K562 (cell line): ENCODE results near the gene NME2. TPM values are rescaled to one million over a fixed set of nuclear protein-coding genes. Genes with fewer than 3 reads are reported as not detected.

Experiments
- ATAC-seq: fragments of 200-7000 bp; cut with Tn5 transposase; 3 replicates; pipeline ENCODE4 v1.9.1; 2020; ENCODE audit warnings: moderate library complexity
- BruUV-seq: library from RNA; stranded (reverse); fragments of 400-500 nt; replicated peaks from 2 replicates; lab custom pipeline; 2021; lab: Mats Ljungman, UMichigan
- CTCF ChIA-PET: fragments of 300-600 bp; formaldehyde crosslinking; extraction: SDS; loops from one replicate; lab custom pipeline; 2021; ENCODE audit warnings: low intra/inter-chr PET ratio; lab: Yijun Ruan, JAX
- POLR2A ChIA-PET: fragments of 300-600, 350-650 bp; sonication (Branson Sonifier 250); formaldehyde crosslinking; extraction: SDS; loops from one replicate; lab custom pipeline; 2021; ENCODE audit warnings: antibody characterized with exemption, inconsistent platforms; lab: Yijun Ruan, JAX
- DNase-seq, 4 experiments: peaks; one replicate each; pipeline versions ENCODE4 v3.0.0 to v3.0.0-alpha.2; 2011 to 2018; ENCODE audit warnings: low spot score in 3 of 4, mixed read lengths in 3 of 4; ENCODE audit errors: extremely low read depth in 1 of 4
- FAIRE-seq: peaks from 2 replicates; lab custom pipeline; 2011; peaks lifted over from hg19 to GRCh38; lab: Jason Lieb, UNC
- H2AFZ ChIP-seq: 2 replicates; pipeline ENCODE4 v1.6.0; 2011; ENCODE audit warnings: low read depth, low read length, control low read depth, inconsistent platforms
- H3K27ac ChIP-seq: fragments of 200-600 bp; 3 replicates; pipeline ENCODE4 v1.8.0; 2011; ENCODE audit warnings: low read depth, mild to moderate bottlenecking, control low read depth, inconsistent platforms, low read length, moderate library complexity, mixed read lengths; ENCODE audit errors: extremely low read depth
- H3K27me3 ChIP-seq, 2 experiments: fragments of 300-600 bp in 1 of 2; 2 replicates in 1 of 2; 3 replicates in 1 of 2; pipeline versions ENCODE4 v1.6.0 to v1.8.0; 2011; ENCODE audit warnings: inconsistent platforms in 2 of 2, low read length in 2 of 2, mild to moderate bottlenecking in 1 of 2, mixed read lengths in 1 of 2, moderate library complexity in 1 of 2; ENCODE audit not compliant: control insufficient read depth in 2 of 2, insufficient read depth in 2 of 2
- H3K36me3 ChIP-seq: fragments of 300-600 bp; 3 replicates; pipeline ENCODE4 v1.8.0; 2011; ENCODE audit warnings: mild to moderate bottlenecking, low read length, inconsistent platforms; ENCODE audit not compliant: control insufficient read depth, insufficient read depth
- H3K4me1 ChIP-seq, 2 experiments: fragments of 200-600 bp in 1 of 2; replicated peaks in 1 of 2; 2 replicates in 1 of 2; 3 replicates in 1 of 2; pipeline versions ENCODE4 v1.5.1 to v1.8.0; 2011; ENCODE audit warnings: inconsistent platforms in 2 of 2, low read length in 2 of 2, mild to moderate bottlenecking in 1 of 2, mixed read lengths in 1 of 2, moderate library complexity in 1 of 2; ENCODE audit not compliant: control insufficient read depth in 2 of 2, insufficient read depth in 2 of 2
- H3K4me2 ChIP-seq: 2 replicates; pipeline ENCODE4 v1.6.1; 2011; ENCODE audit warnings: low read length, control low read depth, inconsistent platforms, mixed read lengths; ENCODE audit not compliant: insufficient read depth
- H3K4me3 ChIP-seq: fragments of 200-600 bp; sonication (generic), shearing (Covaris generic); 2 replicates; pipeline ENCODE4 v1.5.1; 2016; ENCODE audit warnings: control low read depth, inconsistent platforms
- H3K79me2 ChIP-seq: fragments of 200-600 bp; 3 replicates; pipeline ENCODE4 v1.8.0; 2011; ENCODE audit warnings: low read length, inconsistent platforms; ENCODE audit not compliant: control insufficient read depth, insufficient read depth
- H3K9ac ChIP-seq, 2 experiments: 2 replicates each; pipeline versions ENCODE4 v1.6.0 to v1.6.1; 2011; ENCODE audit warnings: low read depth in 2 of 2, low read length in 2 of 2, control low read depth in 1 of 2, inconsistent platforms in 1 of 2, mild to moderate bottlenecking in 1 of 2, mixed read lengths in 1 of 2; ENCODE audit not compliant: insufficient read depth in 1 of 2
- H3K9me1 ChIP-seq: one replicate; pipeline ENCODE4 v1.6.0; 2011; ENCODE audit warnings: inconsistent platforms, mild to moderate bottlenecking, low read length, moderate library complexity; ENCODE audit not compliant: control insufficient read depth, insufficient read depth
- H3K9me3 ChIP-seq: replicated peaks from 2 replicates; pipeline ENCODE4 v1.5.1; 2011; ENCODE audit warnings: low read depth, low read length, inconsistent platforms; ENCODE audit not compliant: control insufficient read depth, insufficient read depth
- H4K20me1 ChIP-seq: replicated peaks from 2 replicates; pipeline ENCODE4 v1.6.1; 2011; ENCODE audit warnings: low read length, inconsistent platforms, mixed read lengths; ENCODE audit not compliant: control insufficient read depth, insufficient read depth
- ARID1B ChIP-seq: fragments of 450-650 bp; IDR thresholded peaks from 2 replicates; pipeline ENCODE4 v1.6.1; 2016; ENCODE audit warnings: antibody characterized with exemption, mild to moderate bottlenecking, inconsistent platforms
- E2F3 ChIP-seq: fragments of 250-450 bp; sonication (Bioruptor Pico); IDR thresholded peaks from 2 replicates; pipeline ENCODE4 v1.4.0; 2020; ENCODE audit warnings: mild to moderate bottlenecking
- HNRNPH1 ChIP-seq: fragments of 200-400 bp; formaldehyde crosslinking; optimal IDR thresholded peaks from 2 replicates; pipeline ENCODE3; 2017; ENCODE audit warnings: low read depth, mild to moderate bottlenecking, low read length, moderate library complexity
- MBD1 ChIP-seq: fragments of 250-450 bp; sonication (Bioruptor Pico); IDR thresholded peaks from 2 replicates; pipeline ENCODE4 v1.8.0; 2022; ENCODE audit warnings: inconsistent platforms
- SMAD1 ChIP-seq: fragments of 150-350 bp; IDR thresholded peaks from 2 replicates; pipeline ENCODE4 v1.6.1; 2014; ENCODE audit warnings: low read length, low read depth; ENCODE audit not compliant: partially characterized antibody
- TFAP4 ChIP-seq: sonication (generic); formaldehyde crosslinking; IDR thresholded peaks from 2 replicates; pipeline ENCODE4 v1.8.0; 2022; ENCODE audit warnings: missing genetic modification reagents, mild to moderate bottlenecking, moderate library complexity, borderline replicate concordance
- ZBTB5 ChIP-seq: fragments of 450-650 bp; IDR thresholded peaks from 2 replicates; pipeline ENCODE4 v1.6.1; 2017; ENCODE audit warnings: antibody characterized with exemption
- ZBTB7A ChIP-seq: IDR thresholded peaks from 2 replicates; pipeline ENCODE4 v1.6.1; 2011; ENCODE audit warnings: low read depth, mild to moderate bottlenecking, low read length, moderate library complexity, borderline replicate concordance; ENCODE audit not compliant: control insufficient read depth
- ZNF592 ChIP-seq: fragments of 450-650 bp; IDR thresholded peaks from 2 replicates; pipeline ENCODE4 v1.6.1; 2017; ENCODE audit warnings: antibody characterized with exemption, mild to moderate bottlenecking
- WGBS: fragments of 100-300 bp; shearing (Covaris generic); methylation state at CpG from one replicate; pipeline ENCODE4 v1.1.6; 2016; ENCODE audit warnings: low coverage, mixed read lengths; ENCODE audit not compliant: insufficient coverage; ENCODE audit errors: missing lambda C conversion rate; 5-methylcytosine and 5-hydroxymethylcytosine counted together
- in situ Hi-C: fragments of 300-500 bp; cut with MboI; formaldehyde crosslinking; loops from 4 replicates; pipeline ENCODE4 v1.15.0; 2018; ENCODE audit warnings: inconsistent platforms, mixed read lengths
- intact Hi-C: fragments of 100-400 bp; cut with micrococcal nuclease; formaldehyde crosslinking; loops from 2 replicates; pipeline ENCODE4 v1.14.2; 2022
- polyA plus RNA-seq, 8 experiments: library from polyadenylated mRNA; depleted of rRNA in 4 of 8; stranded (reverse) in 5 of 8; unstranded in 3 of 8; fragments of >200 nt; fragmentation: Nextera tagmentation in 2 of 8; fragmentation: Illumina TruSeq in 1 of 8; extraction: Ambion mirVana in 2 of 8; extraction: Trizol in 1 of 8; gene quantifications; 2 replicates each; pipeline versions ENCODE4 v1.2.1 to v1.2.3, GENCODE V29; 2011 to 2014; ENCODE audit warnings: inconsistent platforms in 1 of 8, missing spikeins in 1 of 8
- total RNA-seq, 7 experiments: library from RNA; depleted of rRNA in 6 of 7; stranded (reverse); fragments of >200 nt in 6 of 7; fragmentation: Illumina TruSeq in 2 of 7; extraction: Trizol in 2 of 7; gene quantifications; 2 replicates each; pipeline versions ENCODE4 v1.2.1 to v1.2.3, GENCODE V29; 2011 to 2021; ENCODE audit warnings: low replicate concordance in 1 of 7
- TF ChIP-seq, protein P1 (sequence below): fragments of 450-650 bp; IDR thresholded peaks from one replicate; pipeline ENCODE4 v1.6.1; 2018; ENCODE audit warnings: mild to moderate bottlenecking, moderate library complexity; ENCODE audit not compliant: partially characterized antibody

The NME2 gene
- total and polyA plus RNA-seq, 9 of the 15 experiments (the other 6 are each of a cell fraction or from before 2014, with no cell fraction given) = 684 to 1,202 (median 924) TPM

- TF ChIP-seq ZNF592 (0 out of 2 replicates have a peak, but pooled peaks have one; percentile 19), E2F3 (CRISPR knock-in tag) (no peak), SMAD1 (no peak)
Measured at GRCh38 chr17:51133365-51133764, 32.8 kb upstream of the NME2 start (continued).

DNA sequence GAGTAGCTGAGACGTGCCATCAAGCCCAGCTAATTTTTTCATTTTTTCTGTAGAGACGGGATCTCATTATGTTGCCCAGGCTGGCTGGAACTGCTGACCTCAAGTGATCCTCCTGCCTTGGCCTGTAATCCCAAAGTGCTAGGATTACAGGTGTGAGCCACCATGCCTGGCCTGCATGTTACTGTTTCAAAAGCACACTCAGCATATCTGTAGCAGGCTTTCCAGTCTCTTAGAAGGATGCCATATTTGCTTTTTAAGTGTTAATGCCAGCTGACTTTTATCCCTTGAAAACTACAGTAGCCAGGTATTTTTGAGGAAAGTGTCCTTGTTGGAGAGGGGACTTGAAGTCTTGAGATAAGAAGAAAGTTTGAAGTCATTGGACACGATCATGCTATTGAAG lies 30.3 kb upstream of the NME2 start:
- Histone ChIP-seq H4K20me1 (no peaks in the 10 kb centered on the region), H3K4me2 (no peak overlapping the region), H3K36me3 (no peaks in the 10 kb centered on the region), H2AFZ (peak overlapping the region; percentile 59), H3K27ac (no peak overlapping the region), H3K4me3 (no peak overlapping the region), H3K27me3 (no peaks in the 10 kb centered on the region), H3K9ac (no peak overlapping the region), H3K4me1 (peaks cover 0 to 6% of the 10 kb centered on the region in 2 experiments; a peak in 3 of 5 replicates), H3K9me1 (no peaks in the 10 kb centered on the region), H3K79me2 (no peaks in the 10 kb centered on the region), H3K9me3 (no peaks in the 10 kb centered on the region)
- no TSS peak for BruUV-seq
- intact Hi-C loops (no loop called here), in situ Hi-C loops (no loop called here)
- whole genome bisulfite sequencing = 68% methylated on average over 3 of the region's 3 CpGs
- DNase-seq = no peak
- ChIA-PET CTCF (no interaction called here), POLR2A (interaction anchor here (0.8 to 1.5 kb wide), 3 partner anchors 17 to 284 kb away, joined by 3 to 5 read pairs (median 3); partner anchors contain the start of gene NME1)
- no peak for FAIRE-seq
- ATAC-seq = no peak
- TF ChIP-seq MBD1 (CRISPR knock-in tag) = no peak
- TF ChIP-seq TFAP4 = no peak
- TF ChIP-seq HNRNPH1 = no peak
- no peak for TF ChIP-seq ZBTB7A
- TF ChIP-seq ZBTB5 = no peak
- no peak for TF ChIP-seq ARID1B
- TF ChIP-seq, protein P1, sequence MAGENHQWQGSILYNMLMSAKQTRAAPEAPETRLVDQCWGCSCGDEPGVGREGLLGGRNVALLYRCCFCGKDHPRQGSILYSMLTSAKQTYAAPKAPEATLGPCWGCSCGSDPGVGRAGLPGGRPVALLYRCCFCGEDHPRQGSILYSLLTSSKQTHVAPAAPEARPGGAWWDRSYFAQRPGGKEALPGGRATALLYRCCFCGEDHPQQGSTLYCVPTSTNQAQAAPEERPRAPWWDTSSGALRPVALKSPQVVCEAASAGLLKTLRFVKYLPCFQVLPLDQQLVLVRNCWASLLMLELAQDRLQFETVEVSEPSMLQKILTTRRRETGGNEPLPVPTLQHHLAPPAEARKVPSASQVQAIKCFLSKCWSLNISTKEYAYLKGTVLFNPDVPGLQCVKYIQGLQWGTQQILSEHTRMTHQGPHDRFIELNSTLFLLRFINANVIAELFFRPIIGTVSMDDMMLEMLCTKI = no peak
